Kidney tubule cell (primary cell): ENCODE data around the gene ALKAL2.

Experiments used
- DNase-seq: peaks from one replicate; pipeline ENCODE4 v3.0.0-alpha.2; 2018; ENCODE audit warnings: low spot score

Gene ALKAL2

DNA sequence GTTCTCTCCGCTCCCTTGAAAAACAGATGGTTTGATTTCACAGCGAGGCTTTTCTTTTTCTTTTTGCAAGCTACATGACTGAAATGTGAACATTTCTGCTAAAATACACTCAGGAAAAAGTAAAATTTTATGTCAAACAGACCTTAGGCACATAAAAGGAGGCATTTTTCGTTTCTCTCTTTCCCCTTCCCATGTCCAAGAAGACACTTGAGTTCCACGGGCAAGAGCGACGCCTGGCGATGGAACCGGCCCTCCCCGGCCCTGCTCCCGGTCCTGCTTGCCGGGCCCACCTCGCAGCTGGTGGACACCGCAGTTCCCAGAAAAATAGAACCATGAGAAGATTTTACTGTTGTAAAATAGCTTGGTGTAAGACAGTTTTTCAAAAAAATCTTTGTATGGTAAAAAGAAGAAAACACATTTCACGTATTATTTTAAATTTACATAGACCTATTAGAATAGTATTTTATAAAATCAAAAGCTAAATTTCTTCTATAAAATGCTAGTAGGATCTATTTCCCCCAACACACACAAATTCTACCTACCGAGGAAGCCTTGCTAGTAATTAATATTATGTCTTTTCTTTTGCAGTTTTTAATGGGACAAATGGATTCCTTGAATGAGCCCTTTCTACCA is 2.3 kb upstream of the ALKAL2 start:
- peak; percentile 73 for DNase-seq

DNA sequence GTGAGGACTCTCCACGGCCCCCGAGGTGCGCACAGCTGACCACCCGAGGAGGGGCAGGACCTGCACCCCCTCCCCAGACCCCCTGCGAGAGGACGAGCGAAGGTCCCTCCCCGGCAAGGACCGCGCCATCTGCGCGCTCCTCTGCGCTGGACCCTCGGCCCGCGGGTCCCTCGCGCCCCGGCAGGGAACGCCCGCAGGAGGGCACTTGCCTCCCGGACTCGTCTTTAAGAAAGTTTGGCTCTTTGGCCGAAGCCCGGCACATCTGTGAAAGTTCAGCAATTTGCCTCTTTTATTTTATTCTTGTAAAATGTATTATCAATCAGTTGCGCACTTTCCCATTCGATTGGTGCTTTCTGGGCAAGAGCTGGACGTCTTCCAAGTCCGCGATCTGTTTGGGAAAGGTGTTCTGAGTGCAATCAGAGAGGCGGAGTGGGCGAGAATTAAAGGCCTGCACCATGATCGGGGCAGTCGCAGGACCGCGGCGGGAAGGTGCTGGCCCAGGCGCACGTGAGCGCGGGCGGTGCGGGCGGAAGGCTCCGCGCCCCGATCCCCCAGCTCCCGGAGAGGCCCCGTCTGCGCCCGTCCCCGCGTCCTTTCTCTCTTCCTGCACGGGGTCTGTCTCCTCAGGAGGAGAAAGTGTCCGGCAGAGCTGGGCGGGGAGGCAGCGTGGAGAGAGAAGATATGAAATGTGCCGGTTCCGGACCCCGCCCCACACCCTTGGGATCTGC is 1.6 kb upstream of the ALKAL2 start:
- no peak for DNase-seq

DNA sequence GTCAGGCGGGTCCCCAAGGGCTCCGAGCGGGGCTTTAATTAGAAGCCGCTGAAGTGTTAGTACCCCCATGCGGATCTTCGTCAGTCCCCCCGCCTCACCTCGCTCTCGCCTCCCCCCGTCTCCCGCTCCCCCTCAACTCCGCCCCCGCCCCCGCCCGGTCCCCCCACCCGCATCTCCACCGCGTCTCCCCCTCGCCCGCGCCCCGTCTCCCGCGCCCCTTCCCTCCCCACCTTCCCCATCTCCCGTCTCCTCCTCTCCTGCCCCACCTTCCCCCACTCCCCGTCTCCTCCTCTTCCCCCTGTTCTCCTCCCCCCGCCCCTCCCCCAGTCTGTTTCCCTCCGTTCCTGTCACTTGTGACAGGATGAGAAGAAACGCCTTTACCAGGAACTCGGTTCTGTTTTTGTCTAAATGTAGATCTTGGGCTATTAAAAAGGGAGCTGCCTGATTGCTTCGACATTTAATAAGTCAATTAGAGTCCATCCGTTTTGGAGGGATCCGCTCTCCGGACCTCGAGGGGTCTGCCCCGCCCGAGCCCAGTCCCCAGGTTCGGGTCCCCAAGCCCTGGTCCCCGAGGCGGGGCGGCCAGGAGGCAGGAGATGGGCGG is 969 bp upstream of the ALKAL2 start:
- no peak for DNase-seq

DNA sequence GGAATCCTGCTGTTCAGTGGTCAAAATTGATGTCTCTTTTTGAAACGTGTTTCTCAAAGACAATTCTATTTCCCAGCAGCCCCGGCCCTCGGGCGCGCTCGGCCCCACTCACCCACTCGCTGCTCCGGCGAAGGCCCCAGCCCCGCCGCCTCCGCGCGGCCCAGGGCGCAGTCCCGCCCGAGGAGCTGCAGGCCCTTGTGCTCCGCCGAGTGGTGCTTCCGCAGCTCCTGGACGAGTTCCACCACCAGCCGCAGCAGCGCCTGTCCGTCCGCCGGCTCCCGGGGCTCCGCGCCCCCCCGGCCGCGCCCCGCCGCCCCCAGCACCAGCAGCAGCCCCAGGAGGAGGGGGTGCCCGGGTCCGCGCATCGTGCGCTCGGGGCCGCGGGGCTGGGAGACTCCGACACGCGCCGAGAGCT is 413 bp downstream of the ALKAL2 start:
- no peak for DNase-seq

DNA sequence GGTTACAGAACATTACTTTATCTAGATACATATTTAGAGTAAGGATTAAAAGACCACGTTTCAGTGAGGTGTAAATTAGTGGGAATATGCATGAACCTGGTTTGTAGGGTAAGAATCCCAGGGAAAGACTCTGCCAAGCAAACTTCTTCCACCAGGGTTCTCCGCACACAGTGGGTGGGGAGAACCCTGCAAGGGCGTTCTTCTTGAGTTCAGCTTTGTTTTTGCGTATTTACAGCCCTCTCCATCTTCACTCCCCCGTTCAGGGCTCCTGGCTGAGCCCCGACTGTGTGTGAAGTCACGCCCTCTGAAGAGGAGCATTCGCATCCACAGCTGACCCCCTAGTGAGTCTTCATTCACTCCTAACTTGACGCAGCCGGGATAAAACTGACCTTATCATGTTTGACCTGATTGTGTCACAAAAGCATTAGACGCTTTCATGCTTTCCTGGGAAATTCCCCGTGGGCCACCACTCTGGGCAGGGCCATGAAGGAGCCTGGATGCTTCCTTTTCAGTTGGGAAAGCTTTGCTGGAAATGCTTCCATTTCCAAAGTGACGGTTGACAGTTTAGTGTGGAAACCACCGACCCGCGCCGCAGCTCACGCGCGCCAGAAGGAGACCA is 1.0 kb downstream of the ALKAL2 start:
- DNase-seq, result peak; percentile 60

DNA sequence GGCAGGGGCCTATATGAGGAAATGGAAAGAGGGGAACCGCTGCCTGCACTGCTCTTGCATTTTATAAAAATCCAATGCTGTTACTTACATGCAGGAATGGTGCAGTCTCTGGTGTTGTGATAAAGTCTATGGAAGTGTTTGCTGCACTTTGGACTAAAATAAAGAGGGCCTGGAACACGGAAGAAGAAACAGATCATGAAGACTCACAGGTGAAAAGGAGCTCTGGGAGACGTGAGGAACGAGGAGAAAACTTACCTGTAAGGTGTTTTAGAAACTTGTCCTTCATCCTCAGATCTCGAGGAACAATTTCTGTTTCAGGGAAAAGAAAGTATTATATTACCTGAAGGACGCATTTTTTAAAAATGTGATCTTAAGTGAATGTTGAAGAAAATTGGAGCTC is 1.9 kb downstream of the ALKAL2 start:
- no peak for DNase-seq

DNA sequence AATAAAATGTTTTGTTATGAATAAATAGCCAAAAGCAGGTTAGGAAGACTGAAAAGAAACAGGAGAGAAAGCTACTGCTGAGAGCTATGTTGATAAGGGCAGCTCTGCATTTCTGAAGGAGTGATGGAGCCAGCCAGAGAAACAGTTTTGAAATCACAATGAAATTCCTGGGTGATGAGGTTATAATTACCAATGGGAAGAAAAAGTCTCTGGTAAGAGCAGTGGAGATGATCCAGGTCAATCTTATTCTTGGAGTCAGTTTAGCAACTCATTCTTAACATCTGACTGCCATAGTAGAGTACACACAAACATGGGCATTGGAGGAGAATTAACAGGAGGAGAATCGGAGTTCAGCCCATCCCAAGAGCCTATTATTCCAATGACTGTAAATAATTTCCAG is 2.4 kb downstream of the ALKAL2 start:
- peak; percentile 85 for DNase-seq

DNA sequence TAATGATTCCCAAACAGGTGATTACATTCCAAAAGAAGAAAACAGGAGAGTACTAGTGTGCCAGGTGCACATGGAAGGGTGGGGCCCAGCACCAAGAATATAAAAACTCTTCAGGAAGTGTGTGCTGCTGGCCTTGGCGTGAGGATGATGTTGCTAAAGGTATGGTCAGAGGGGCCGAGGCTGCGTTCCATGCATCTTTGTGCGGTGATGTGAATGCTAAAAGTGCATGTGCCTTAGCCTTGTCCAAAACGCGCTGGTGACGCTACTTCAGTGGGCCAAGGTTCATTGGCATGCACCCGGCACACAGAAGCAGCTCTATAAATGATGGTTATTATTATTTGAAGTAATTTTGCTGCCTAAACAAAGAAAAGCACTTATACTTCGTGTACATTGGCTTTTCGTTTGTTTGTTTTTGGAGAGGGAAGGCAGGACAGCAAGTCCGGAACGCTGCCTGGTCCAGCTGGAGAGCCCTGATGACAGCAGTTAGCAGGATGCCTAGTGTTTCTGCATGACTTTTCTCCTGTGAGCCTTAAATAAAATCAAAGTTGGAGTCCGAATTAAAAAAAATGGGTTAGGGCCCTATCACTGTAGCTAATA is 2.9 kb downstream of the ALKAL2 start:
- DNase-seq, result no peak

DNA sequence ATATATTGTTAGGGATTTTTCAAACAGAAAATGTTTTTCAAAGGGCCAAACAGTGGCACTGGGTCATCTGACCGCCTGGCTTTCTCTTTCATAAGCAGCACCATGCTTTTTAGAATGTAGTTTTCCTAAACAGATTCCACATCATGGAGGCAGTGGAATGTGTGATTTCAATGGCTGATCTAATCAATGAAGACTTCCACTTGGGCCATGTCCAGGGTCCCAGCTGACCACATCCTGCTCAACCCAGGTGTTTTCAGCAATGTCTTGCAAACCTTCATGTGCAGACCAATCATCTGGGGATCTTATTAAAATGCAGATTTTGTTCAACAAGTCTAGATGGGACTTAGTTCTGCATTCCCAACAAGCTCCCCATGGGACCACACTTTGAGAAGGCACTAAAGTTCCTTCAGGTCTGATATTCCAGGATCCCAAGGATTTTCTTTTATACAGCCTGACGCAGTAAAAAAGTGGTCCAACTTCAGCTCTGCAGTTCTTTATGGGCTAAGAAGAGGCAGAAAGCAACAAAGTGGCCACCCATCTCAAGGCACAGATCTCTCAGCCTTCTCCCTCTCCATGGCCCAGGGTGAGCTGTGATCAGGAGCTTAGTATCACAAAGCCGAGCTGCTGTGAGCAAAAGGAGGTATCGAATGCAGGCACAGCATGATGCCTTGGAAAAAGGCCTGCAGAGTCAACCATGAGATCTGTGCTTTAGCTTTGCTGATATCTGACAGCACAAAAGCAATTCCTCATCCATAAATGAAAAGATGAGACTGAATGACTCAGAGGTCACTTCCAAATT is 3.7 kb downstream of the ALKAL2 start:
- DNase-seq, result peak; percentile 79

DNA sequence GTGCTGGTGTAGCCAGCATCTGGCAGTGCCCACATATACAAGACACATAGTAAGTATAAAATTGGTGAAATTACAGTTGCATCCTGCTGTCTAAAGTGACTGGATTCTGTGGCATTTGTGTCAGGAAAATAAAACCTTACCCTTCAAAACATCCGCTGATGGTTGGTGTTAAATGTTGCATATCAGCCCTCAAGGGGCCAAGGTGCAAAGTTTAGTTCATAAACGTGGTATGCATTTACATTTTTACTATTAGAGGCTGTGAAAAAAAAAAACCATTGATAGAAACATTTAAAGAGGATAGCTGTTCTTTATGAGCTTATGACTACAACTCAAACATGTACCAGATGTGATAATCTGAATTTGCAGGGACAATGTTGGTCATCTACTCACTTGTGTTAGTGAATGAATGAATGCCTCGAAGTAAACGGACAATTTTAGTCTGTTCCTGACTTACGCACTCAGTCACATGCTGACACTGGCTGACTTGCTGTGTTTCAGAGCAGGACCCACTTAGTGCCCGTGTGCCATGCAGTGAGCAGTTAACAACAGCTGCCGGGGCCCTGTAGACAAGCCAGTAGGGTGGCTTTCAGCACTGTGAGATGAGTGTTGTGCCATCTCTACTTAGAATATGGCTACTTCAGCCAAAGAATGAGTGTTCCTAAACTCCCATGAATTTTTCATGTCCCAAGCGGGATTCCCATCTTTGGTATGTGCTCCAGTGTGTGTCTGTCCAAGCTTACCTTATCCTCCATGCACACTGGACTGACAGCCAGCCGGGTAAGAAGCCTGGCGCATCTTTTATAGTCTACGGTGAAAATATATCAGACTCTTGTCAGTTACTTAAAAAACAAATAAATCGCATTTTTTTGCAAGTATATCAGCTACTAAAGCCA is 5.3 kb downstream of the ALKAL2 start:
- DNase-seq, result no peak

DNA sequence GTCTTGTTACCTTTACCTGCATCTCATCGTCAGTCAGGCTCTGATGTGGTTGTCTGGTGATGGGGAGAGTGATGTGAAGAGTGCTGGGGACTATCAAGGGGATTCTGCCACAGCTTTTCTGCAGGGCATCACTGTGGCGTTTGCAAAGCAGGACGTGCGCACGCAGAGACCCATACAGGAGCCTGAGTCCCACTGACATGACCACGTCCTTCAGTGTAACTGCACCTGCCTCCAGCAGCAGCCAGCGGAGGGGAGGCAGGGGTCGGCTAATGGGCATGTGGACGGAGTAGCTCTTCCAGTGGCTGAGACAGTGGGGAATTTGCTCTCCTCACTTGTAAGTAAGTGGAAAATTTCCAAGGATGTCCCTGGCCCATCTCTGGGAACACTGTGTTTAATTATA is 6.5 kb downstream of the ALKAL2 start:
- no peak for DNase-seq

DNA sequence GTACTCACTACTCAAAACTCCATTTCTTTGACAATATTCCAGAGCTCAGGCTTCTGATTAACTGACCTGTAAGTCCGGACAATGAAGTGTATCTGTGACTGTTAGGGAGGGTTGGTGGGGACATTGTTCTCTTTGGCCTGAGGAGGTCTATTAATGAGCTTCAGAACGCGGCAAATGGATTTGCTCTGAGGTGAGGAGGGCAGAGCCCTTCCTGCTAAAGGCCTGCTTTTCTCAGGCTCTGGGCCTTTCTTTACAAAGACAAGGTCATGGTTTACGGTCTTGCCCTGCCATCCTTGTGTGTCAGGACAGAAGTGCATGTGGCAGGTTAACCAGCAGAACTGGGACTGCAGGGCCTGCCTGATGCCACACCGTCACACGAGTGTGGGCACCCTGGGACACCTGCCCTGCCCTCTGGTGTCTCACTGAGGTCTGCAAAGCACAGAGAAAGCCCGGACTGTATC is 7.2 kb downstream of the ALKAL2 start:
- peak; percentile 20 for DNase-seq

DNA sequence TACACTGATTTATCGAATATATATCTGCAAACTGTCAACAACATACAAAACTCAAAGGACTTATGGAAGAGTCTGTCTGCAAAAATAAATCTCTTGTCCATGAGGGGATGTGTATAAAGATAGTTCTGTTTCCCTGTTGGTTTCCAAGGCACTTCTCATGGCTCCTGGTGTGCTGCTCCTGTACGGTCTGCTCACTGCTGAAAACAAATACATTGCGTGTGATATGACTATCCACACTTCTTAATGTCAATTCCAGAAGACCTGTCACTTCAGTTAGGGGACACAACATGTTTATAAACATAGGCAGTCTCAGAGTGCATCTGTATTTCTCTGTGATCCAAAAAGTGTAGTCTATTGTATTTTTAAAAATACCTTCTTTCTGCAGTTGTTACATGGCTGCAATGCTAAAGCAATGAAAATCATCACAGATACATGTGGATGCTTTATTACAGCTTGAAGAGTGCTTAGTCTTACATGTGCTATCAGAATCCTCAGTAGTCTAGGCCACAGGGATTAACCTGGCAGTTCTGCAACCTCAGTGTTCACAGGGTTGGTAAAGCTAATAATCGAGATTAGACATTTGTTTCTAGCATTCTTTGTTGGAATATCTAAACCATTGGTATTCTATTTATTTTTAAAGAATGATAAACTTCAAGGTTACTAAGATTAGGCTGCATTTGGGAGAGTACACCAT is 7.8 kb downstream of the ALKAL2 start:
- DNase-seq, result no peak

DNA sequence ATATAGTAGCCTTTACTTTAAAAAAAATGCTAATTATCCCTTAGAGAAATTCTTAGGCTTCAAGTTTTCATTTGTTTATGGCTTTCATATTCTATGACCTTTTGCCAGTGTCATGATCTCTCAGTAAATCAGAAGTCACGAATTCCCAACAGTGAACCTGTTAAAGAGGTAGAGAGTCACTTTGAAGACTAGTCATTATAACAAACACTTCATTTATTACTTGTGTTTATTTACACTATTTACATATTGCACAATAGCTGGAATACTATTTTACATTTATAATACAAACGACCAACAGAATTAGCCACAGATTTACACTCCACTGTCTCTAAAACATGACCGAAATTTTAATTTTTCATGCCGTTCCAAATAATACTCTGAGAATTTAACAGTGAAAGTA is 8.5 kb downstream of the ALKAL2 start:
- DNase-seq, result no peak

DNA sequence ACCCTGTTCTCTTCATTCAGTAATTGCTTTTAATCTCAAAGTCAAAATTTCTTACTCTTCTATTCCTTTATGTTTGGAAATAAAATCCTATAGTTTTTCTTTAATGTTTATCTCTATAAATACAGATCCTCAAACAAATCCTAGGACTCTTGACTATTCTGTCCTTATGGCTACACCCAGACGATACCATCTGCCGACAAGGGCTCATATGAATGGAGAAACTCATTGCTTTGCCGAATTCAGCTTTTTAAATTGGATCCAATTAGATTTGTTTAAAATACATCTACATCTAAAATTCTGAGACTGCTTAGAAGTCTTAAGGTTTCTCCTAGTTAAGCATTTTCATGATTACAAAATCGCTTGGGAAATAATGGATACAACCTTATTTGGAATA is 9.0 kb downstream of the ALKAL2 start:
- DNase-seq, result no peak

DNA sequence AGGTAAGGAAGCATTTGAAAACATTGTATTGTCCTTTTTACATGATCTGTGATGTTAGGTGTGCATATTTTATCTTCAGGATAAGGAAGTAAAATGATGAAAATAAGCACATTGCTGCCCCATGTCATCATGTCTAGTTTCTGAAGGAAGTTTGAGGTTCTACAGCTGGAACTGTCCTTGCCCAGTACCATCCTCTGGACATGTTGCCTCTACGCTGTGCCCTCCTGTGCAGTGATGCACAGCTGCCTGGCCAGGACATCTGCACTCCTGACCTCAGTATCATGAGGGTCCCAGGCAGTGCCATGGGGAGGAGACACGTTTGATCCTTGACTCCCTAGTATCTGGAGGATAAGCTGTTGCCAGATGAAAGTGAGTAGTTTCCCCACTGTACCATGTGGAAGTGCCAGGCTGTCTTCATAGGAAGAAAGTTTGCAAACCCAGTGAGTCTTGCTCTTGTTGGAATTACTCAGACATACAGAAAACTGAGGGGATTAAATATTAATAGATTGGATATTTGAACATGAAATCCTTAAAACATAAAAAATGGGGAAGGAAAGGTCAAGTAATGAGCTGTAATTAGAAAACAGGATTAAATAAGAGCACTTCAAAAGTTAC is 9.5 kb downstream of the ALKAL2 start:
- DNase-seq, result peak; percentile 56

DNA sequence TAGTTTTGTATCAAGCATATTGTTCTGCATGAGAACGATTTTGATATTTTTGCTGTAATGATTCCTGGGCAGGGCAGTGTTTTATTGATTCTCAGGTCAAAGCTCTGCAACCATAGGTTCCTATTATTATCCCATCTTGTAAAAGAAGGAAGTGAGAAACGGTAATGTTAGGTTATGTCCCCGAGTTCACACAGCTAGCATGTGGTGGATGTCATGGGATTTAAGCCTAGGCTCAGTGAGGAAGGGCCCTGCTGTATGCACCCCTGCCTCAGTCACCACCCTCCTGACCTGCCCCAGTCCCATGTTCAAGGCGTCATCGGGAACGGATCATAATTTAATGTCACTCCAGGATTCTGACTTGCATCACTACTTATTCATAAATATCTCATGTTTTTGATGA is 12.4 kb downstream of the ALKAL2 start:
- no peak for DNase-seq

DNA sequence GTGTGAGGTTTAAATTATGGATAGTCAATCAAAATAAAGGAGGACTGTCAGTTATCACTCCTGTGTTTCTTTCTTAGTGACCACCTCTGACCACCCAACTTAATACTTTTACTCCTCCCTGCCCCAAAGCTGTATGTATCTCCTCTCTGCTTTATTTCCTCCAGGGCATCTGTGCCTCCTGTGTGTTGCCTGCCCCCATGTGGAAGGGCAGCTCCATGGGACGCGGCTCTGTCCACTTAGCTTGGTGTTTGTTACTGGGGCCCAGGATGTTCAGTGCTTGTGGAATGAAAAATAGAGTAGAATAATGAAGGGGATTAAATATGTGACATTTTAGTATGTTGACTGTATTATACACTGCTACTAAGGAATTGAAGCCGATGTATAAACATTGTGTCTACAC is 13.4 kb downstream of the ALKAL2 start:
- no peak for DNase-seq

DNA sequence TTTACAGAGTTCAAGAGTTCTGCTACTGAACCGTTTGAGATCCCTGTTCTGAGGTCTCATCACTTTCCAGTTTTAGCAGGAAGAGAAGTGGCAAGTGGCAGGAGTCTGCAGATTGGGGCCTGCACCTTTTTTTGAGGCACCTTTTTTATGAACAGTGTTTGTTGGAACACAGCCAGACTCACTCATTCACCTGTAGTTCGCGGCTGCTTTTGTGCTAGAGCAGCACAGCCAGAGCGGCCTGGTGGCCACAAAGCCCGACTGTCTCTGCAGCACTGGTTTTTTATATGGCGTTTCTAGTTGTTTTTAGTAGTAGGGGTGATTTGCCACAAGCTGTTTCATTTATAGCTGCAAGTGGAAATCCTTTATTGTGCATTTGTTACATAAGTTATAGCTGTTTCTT is 14.6 kb downstream of the ALKAL2 start:
- no peak for DNase-seq

DNA sequence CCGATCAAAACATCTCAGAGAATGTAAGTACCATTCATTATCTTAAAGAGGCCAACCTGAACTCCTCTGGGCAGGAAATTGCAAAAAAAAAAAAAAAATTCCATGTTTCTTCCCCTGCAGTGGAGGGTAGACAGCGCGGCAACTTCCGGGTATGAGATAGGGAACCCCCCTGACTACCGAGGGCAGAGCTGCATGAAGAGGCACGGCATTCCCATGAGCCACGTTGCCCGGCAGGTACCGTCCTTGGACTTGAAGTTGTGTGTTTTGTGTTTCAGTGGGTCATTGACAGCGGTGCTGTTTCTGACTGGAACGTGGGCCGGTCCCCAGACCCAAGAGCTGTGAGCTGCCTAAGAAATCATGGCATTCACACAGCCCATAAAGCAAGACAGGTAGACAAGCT is 16.0 kb downstream of the ALKAL2 start:
- peak; percentile 47 for DNase-seq
